Kidney capillary endothelial cell (primary cell): Measurements from ENCODE around the gene CEP162.
"Not testable (repeated sequence)": the region's sequence is repeated elsewhere in the genome, so short reads cannot be mapped to it uniquely, and the experiment has no call there.

ENCODE experiments used
- DNase-seq: peaks from one replicate; pipeline ENCODE4 v3.0.0-alpha.2; 2018; ENCODE audit warnings: low spot score

Gene CEP162, protein sequence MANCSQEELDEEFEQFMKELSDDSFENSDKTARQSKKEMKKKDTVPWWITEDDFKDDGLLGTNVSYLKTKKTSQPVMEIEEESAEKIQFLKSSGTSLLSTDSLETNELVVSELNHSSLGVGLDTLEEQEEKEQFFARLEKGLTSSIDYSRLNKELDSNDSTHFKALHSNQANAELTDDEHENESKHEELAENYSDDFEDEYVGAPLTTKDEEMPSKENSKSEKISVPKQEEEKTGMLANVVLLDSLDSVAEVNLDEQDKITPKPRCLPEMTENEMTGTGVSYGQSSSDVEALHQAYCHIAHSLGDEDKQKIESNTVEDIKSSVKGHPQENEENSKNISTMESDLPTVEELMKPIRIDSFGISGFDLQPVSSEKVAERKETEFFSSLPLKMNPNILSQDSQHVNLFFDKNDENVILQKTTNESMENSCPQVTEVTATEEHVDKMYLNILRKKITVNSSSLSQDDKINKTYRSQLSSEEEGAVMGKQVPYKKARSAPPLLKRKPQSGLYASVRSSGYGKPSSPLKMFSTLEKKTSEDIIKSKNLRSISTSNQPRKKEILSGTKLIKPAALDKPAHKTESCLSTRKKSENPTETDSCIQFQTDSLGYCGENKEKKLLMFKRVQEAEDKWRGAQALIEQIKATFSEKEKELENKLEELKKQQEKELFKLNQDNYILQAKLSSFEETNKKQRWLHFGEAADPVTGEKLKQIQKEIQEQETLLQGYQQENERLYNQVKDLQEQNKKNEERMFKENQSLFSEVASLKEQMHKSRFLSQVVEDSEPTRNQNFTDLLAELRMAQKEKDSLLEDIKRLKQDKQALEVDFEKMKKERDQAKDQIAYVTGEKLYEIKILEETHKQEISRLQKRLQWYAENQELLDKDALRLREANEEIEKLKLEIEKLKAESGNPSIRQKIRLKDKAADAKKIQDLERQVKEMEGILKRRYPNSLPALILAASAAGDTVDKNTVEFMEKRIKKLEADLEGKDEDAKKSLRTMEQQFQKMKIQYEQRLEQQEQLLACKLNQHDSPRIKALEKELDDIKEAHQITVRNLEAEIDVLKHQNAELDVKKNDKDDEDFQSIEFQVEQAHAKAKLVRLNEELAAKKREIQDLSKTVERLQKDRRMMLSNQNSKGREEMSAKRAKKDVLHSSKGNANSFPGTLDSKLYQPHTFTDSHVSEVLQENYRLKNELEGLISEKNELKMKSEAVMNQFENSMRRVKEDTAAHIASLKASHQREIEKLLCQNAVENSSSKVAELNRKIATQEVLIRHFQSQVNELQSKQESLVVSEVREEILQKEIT (N-terminal part only)

GRCh38 chr6:84227434-84228197 lies at the start of gene CEP162:
CEP162 (minus strand) TSS chr6:84227643; CDS start chr6:84226393, 1,250 bp downstream.
- peak; percentile 80 for DNase-seq

GRCh38 chr6:84274856-84275255 lies 47.4 kb upstream of the CEP162 start:
- DNase-seq = no peak

GRCh38 chr6:84273048-84273809 lies 45.8 kb upstream of the CEP162 start:
- DNase-seq = no peak

DNA sequence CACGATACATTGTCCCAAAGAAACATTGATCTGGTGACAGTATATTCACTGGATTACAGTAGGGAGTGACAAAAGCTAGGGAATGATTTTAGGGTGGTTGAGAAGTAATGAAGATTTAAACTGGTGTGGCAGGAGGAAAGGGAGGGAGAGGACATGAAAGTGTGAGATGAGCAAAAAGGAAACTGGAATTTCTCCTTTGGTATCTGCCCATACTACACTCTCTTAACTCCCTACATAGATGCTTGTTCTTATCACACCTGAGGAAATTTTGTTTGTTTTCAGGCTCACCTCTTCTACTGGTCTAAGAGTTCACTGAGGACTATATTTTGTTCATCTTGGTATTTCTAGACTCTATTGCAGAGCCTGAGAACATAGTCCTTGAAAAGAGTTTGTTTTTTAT lies 44.9 kb upstream of the CEP162 start:
- no peak for DNase-seq

DNA sequence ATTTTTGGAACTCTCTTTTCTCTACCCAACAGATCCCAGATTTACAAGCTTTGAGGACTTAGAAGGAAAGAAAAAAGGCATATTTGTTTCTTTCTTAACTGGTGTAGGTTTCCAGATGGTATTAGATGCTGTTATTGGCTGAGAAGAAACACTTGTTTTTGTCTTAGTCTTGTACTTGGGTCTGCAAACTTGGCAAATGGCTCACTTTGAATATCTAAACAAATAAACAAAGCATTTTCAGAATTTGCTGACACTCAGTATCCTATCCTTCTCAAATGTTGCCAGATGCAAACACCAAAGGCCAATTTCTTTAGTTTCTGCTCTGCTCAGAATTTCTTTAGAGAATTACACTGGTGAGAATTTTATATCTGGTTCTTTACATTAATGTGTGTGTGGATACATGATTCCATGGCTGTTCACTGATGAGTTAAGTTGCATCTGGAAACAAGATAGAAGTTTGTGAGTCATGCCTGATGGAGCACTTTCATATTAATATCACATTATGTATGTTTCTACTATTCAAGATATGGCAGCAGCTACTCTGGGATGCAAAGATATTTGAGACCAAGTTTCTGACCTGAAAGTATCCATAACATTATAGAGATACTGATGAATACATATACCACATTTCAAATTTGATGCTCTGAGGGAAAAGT lies 43.7 kb upstream of the CEP162 start:
- DNase-seq = no peak

DNA sequence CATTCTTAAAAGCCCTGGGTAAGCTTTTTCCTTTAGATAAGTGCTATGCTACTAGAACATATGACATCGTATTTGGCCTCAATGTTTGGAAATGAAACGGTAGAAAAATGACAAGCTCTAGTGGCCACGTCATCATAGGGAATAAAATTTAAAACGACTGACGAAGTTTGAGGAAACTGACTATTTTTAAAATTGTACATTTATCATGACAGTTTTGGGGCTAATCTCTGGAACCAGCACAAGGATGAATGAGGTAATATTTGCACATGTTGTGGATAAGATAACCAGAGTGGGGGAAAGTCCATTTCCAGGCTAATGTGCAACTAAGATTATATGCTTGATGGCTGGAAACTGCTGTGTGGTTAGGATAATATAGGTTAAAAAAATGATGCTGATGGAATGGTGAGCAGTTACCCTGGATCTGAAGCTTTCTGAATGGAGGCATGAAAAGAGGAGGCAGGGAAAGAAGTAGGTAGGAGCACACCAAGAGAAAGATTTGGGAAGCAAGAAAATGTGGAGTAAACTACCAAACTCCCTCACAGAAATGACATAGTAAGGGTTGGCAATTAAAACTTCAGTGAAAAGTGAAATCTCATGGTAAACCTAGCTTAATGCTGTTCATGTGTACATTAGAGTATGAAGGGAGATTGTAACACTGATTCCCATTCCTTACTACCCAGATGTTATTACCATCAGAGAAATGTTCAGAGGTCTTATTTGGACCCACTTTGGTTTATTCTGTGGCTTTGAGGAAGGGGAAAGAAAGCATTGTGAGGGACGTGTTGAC lies 42.7 kb upstream of the CEP162 start:
- DNase-seq = no peak

DNA sequence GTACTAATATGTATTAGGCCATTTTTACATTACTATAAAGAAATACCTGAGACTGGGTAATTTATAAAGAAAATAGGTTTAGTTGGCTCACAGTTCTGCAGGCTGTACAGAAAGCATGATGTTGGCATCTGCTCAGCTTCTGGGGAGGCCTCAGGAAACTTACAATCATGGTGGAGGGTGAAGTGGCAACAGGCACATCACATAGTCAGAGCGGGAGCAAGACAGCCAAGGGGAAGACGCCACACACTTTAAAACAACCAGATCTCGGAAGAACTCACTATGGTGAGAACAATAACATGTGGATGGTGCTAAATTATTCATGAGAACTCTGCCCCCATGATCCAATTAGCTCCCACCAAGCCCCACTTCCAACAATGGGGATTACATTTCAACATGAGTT lies 41.3 kb upstream of the CEP162 start:
- DNase-seq = no peak

- no peak for DNase-seq
Observed at GRCh38 chr6:84263557-84263956, 36.1 kb upstream of the CEP162 start.

DNA sequence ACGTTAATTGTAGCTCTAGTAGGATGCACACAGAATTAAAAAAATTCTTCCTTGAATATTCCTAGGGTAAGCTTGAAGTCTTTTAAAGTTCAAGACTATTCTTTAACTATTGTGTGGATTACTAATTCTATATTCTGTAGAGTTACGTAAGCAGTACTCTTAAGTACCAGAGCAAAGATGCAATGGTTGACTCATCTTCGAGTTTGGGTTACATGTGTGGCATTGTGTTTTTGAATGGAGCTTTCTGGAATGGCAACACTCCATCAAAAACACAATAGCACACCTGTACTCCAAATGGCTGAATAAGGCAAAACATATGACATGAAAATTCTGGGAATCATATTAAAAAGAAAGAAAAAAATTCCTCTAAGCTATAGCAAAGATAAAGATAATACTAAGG lies 33.5 kb upstream of the CEP162 start:
- no peak for DNase-seq

DNA sequence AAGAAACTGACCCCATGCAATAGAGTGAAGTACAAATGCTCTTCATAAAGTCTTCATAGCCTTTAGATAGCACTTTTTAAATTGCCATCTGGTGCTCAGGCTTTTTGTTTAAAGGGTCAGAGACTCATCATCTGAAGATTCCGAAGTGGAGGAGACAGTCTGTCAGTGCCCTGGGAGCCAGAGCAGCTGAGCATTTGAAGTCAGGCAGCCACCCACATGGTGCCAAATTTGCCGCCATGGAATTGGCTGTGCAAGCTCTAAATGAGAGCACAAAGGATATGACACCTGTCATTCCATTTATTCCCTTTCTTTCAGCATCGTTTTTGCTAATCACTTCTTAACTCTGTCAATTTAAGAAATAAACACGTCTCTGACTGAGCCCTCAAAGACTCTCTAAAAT lies 32.8 kb upstream of the CEP162 start:
- DNase-seq = no peak

GRCh38 chr6:84258866-84259265 lies 31.4 kb upstream of the CEP162 start:
- DNase-seq = no peak

DNA sequence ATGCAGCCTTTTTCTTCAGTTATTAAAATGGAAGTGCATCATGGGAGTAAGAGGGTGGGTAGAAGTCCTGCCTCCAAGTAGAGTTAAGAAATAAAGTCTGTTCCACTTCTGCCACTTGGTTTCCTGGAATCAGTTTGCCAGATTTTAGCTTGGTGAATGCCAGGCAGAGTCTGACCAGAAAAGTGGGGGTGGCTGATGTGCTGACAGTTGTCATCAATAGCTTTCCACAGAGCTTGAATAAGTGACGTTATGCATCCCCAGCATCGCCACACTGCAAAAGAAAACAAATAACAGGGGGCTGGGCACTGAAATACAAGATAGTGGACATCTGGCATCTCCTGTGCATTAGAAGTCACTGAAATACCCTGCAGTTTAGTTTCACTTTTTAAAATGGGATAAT lies 30.8 kb upstream of the CEP162 start:
- no peak for DNase-seq

DNA sequence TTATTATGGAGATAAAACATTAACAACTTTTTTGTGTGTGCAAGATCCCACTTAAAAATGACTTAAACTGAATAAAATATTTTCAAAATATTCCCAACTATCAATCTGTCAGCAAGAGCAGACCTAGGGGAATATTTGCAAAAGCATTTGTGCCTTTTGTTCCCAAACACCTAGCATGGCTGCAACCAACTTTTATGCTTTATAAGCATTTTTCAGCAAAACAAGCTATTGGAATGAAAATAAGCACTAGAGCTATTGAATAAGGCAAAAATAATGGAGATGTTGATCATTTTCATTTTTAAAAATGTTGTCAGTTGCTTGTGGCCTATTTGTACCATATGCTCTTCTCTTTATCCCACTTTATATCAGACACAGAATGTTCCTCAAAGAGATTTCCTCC lies 28.2 kb upstream of the CEP162 start:
- DNase-seq = no peak

DNA sequence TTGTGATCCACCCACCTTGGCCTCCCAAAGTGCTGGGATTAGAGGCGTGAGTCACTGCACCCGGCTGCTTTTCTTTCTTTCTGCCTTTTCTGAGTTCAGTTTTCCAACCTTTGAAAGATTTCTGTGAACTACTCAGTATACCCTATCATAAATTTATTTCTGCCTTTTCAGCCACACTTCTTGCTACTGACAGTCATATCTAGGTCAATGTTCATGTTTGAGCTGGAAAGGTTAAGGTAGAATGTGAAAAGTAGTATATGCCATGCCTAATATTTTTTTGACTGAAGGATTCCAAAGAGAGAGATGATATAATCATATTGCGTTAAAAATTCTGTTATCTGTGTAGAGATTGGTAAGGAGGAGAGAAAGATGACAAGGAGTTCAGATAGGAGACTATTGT lies 25.9 kb upstream of the CEP162 start:
- no peak for DNase-seq

DNA sequence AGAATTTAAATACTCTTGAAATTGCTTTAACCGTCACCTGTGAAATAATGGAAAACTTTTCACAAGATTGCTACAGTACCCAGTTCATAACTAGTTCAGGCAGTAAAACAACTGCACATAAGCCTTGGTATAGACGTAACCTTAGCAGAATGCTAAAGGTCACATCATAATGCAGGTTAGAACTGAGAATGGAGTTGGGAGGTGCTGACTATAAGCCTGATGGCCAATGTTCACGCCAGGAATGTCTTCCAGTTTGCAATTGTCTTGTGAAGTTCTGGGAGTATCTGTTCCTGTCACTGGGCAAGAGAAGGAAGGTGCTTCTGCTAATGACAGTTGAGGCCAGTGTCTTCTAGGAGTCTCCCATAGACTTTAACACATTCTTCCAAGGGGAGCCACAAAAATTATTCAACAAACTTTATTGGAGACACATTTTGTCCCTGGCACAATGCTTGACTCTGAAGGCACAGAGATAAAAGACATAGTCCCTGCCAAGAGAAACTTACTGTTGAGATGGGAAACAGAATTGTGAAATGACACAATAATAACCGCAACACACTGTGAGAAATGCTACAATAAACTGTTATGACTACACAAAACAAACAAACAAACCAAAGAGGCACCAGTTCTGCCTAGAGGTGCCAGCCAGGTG lies 24.6 kb upstream of the CEP162 start:
- DNase-seq = no peak

GRCh38 chr6:84249724-84250123 lies 22.3 kb upstream of the CEP162 start:
- no peak for DNase-seq

DNA sequence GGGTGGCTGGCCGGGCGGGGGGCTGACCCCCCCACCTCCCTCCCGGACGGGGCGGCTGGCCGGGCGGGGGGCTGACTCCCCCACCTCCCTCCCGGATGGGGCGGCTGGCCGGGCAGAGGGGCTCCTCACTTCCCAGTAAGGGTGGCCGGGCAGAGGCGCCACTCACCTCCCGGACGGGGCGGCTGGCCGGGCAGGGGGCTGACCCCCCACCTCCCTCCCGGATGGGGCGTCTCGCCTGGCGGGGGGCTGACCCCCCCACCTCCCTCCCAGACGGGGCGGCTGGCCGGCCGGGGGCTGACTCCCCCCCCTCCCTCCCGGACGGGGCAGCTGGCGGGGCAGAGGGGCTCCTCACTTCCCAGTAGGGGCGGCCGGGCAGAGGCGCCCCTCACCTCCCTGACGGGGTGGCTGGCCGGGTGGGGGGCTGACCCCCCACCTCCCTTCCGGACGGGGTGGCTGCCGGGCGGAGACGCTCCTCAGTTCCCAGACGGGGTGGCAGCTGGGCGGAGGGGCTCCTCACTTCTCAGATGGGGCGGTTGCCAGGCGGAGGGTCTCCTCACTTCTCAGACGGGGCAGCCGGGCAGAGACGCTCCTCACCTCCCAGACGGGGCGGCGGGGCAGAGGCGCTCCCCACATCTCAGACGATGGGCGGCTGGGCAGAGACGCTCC lies 17.1 kb upstream of the CEP162 start:
- DNase-seq = not testable (repeated sequence)

DNA sequence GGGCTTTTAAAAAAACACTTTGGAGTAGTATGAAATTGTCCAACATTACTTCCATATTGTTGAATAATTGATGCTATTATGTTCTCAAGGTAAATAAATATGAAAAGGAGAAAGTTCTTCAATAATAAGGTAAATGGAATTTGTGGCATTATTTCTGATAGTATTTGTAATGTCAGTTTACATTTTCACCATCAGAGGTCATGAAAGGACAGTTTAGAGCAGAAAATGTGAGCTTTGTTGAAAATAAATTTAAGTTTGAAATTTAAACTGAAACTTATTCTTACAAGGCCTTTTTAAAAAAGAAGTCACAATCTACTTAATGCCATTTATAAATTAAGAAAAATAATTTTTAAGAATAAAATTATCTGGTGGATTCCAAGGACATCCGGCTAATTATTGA lies 15.8 kb upstream of the CEP162 start:
- DNase-seq = no peak
